ENCODE results near the gene SPEF2. TPM values are rescaled to one million over a fixed set of nuclear protein-coding genes. Genes with fewer than 3 reads are reported as not detected.

Gene SPEF2
- total RNA-seq, 5 donors from 2014 or later (not counting 1 experiment from before 2014, with no cell fraction given): 6.0 to 12.3 (median 11.3) TPM

GRCh38 chr5:35600591-35600990 lies 17.1 kb upstream of the SPEF2 start:
- H3K36me3 ChIP-seq (ENCODE audit: control insufficient read depth in 2 of 2, extremely low read depth in 1 of 2, insufficient read depth in 1 of 2, low read length in 1 of 2): no peaks in the 10 kb centered on the region
- ChIA-PET POLR2A (no interaction called here), CTCF (no interaction called here)
- H3K36me3 Mint-ChIP-seq: peaks cover 6% of the 10 kb centered on the region
- peaks cover 0 to 11% of the 10 kb centered on the region in 2 experiments for H3K27me3 ChIP-seq (replicated peaks in 1 of 2; ENCODE audit: control insufficient read depth in 2 of 2, extremely low read depth in 1 of 2, insufficient read depth in 2 of 2, low read length in 1 of 2)
- no peaks in the 10 kb centered on the region for H3K4me1 ChIP-seq (ENCODE audit: control insufficient read depth in 1 of 2, extremely low read depth in 1 of 2, insufficient read depth in 2 of 2, low read length in 2 of 2)
- no peak overlapping the region for H3K4me3 Mint-ChIP-seq
- no peak for DNase-seq
- H3K27ac Mint-ChIP-seq: no peak overlapping the region
- H3K4me3 ChIP-seq (ENCODE audit: control insufficient read depth in 1 of 2, extremely low read depth in 1 of 2, low read length in 1 of 2): no peak overlapping the region
- H3K4me1 Mint-ChIP-seq: no peaks in the 10 kb centered on the region
- peaks cover 39 to 49% of the 10 kb centered on the region in 2 donors for H3K27me3 Mint-ChIP-seq
- H3K9me3 ChIP-seq: no peaks in the 10 kb centered on the region
- H3K27ac ChIP-seq (ENCODE audit: low read length): no peak overlapping the region
- H3K9me3 Mint-ChIP-seq: peaks cover 5 to 16% (median 14%) of the 10 kb centered on the region in 3 donors
- ATAC-seq (replicated peaks in 1 of 4): no peak

- CTCF ChIA-PET: interaction anchor here in 1 of 2 donors (0.5 kb wide), 1 partner anchor 206 kb away, joined by 4 read pairs; no protein-coding TSS in a partner anchor
- H3K27me3 Mint-ChIP-seq: peaks cover 9 to 22% of the 10 kb centered on the region in 2 donors
- ATAC-seq (replicated peaks in 1 of 4): no peak
Observed at GRCh38 chr5:35608881-35609779, 8.5 kb upstream of the SPEF2 start.

GRCh38 chr5:35617060-35617434 lies 616 bp upstream of the SPEF2 start:
- CTCF ChIA-PET: interaction anchor here (0.5 to 3.6 kb wide), 13 partner anchors 10 to 309 kb away, joined by 3 to 34 read pairs (median 4); no protein-coding TSS in a partner anchor
- no peaks in the 10 kb centered on the region for H3K9me3 ChIP-seq
- H3K9me3 Mint-ChIP-seq: peaks cover 4 to 11% (median 5%) of the 10 kb centered on the region in 3 donors
- H3K27ac ChIP-seq (ENCODE audit: low read length): peak overlapping the region; percentile 71
- DNase-seq: no peak
- H3K36me3 Mint-ChIP-seq: no peaks in the 10 kb centered on the region
- WGBS (ENCODE audit: insufficient coverage): 10% methylated on average over 2 of the region's 3 CpGs
- peaks cover 0 to 6% of the 10 kb centered on the region in 2 experiments for H3K27me3 ChIP-seq (replicated peaks in 1 of 2; ENCODE audit: control insufficient read depth in 2 of 2, extremely low read depth in 1 of 2, insufficient read depth in 2 of 2, low read length in 1 of 2)
- POLR2A ChIA-PET: interaction anchor here (0.6 to 0.9 kb wide), 3 partner anchors 168 to 250 kb away, joined by 3 to 4 read pairs (median 4); no protein-coding TSS in a partner anchor
- H3K27ac Mint-ChIP-seq: peak overlapping the region; percentile 92 to 96
- peaks cover 0 to 4% of the 10 kb centered on the region in 2 donors for H3K27me3 Mint-ChIP-seq
- no peaks in the 10 kb centered on the region for H3K36me3 ChIP-seq (ENCODE audit: control insufficient read depth in 2 of 2, extremely low read depth in 1 of 2, insufficient read depth in 1 of 2, low read length in 1 of 2)
- H3K4me1 ChIP-seq (ENCODE audit: control insufficient read depth in 1 of 2, extremely low read depth in 1 of 2, insufficient read depth in 2 of 2, low read length in 2 of 2): peaks cover 6 to 13% of the 10 kb centered on the region in 2 experiments
- no peak for ATAC-seq (replicated peaks in 1 of 4)
- peaks cover 25 to 36% (median 29%) of the 10 kb centered on the region in 3 donors for H3K4me1 Mint-ChIP-seq
- peak overlapping the region; percentile 92 to 97 (median 96) for H3K4me3 Mint-ChIP-seq
- H3K4me3 ChIP-seq (ENCODE audit: control insufficient read depth in 1 of 2, extremely low read depth in 1 of 2, low read length in 1 of 2): peak overlapping the region; percentile 87 to 96

More at GRCh38 chr5:35608881-35609779, 8.5 kb upstream of the SPEF2 start:
- H3K9me3 Mint-ChIP-seq: peaks cover 7 to 15% (median 11%) of the 10 kb centered on the region in 3 donors
- H3K4me3 Mint-ChIP-seq: no peak overlapping the region
- H3K4me1 ChIP-seq (ENCODE audit: control insufficient read depth in 1 of 2, extremely low read depth in 1 of 2, insufficient read depth in 2 of 2, low read length in 2 of 2): no peaks in the 10 kb centered on the region
- no peak overlapping the region for H3K27ac Mint-ChIP-seq
- POLR2A ChIA-PET: no interaction called here
- no peak overlapping the region for H3K27ac ChIP-seq (ENCODE audit: low read length)
- H3K4me3 ChIP-seq (ENCODE audit: control insufficient read depth in 1 of 2, extremely low read depth in 1 of 2, low read length in 1 of 2): no peak overlapping the region
- H3K4me1 Mint-ChIP-seq: no peaks in the 10 kb centered on the region
- no peaks in the 10 kb centered on the region for H3K36me3 Mint-ChIP-seq
- no peaks in the 10 kb centered on the region for H3K9me3 ChIP-seq
- no peak for DNase-seq
- no peaks in the 10 kb centered on the region for H3K36me3 ChIP-seq (ENCODE audit: control insufficient read depth in 2 of 2, extremely low read depth in 1 of 2, insufficient read depth in 1 of 2, low read length in 1 of 2)
- 20% methylated on average over 1 of the region's 5 CpGs for WGBS (ENCODE audit: insufficient coverage)
- no peaks in the 10 kb centered on the region for H3K27me3 ChIP-seq (replicated peaks in 1 of 2; ENCODE audit: control insufficient read depth in 2 of 2, extremely low read depth in 1 of 2, insufficient read depth in 2 of 2, low read length in 1 of 2)

GRCh38 chr5:35618304-35618636 lies 607 bp downstream of the SPEF2 start:
- Histone ChIP-seq H3K4me3 (ENCODE audit: control insufficient read depth in 1 of 2, extremely low read depth in 1 of 2, low read length in 1 of 2) (peak overlapping the region; percentile 87 to 96), H3K9me3 (no peaks in the 10 kb centered on the region), H3K36me3 (ENCODE audit: control insufficient read depth in 2 of 2, extremely low read depth in 1 of 2, insufficient read depth in 1 of 2, low read length in 1 of 2) (no peaks in the 10 kb centered on the region), H3K27me3 (replicated peaks in 1 of 2; ENCODE audit: control insufficient read depth in 2 of 2, extremely low read depth in 1 of 2, insufficient read depth in 2 of 2, low read length in 1 of 2) (peaks cover 0 to 6% of the 10 kb centered on the region in 2 experiments), H3K4me1 (ENCODE audit: control insufficient read depth in 1 of 2, extremely low read depth in 1 of 2, insufficient read depth in 2 of 2, low read length in 2 of 2) (peaks cover 6 to 13% of the 10 kb centered on the region in 2 experiments), H3K27ac (ENCODE audit: low read length) (peak overlapping the region; percentile 71)
- CTCF ChIA-PET: interaction anchor here (0.7 to 3.6 kb wide), 8 partner anchors 8 to 415 kb away, joined by 3 to 34 read pairs (median 8); no protein-coding TSS in a partner anchor
- no CpG with 5 or more reads among the region's 4 CpGs for WGBS (ENCODE audit: insufficient coverage)
- POLR2A ChIA-PET: no interaction called here
- H3K4me1 Mint-ChIP-seq: peaks cover 25 to 42% (median 32%) of the 10 kb centered on the region in 3 donors
- H3K27ac Mint-ChIP-seq: peak overlapping the region in 1 of 2 donors; percentile 64
- H3K4me3 Mint-ChIP-seq: peak overlapping the region; percentile 92 to 97 (median 96)
- H3K36me3 Mint-ChIP-seq: no peaks in the 10 kb centered on the region
- ATAC-seq (replicated peaks in 1 of 4) (no peak), DNase-seq (no peak)
- H3K9me3 Mint-ChIP-seq: peaks cover 4 to 10% (median 5%) of the 10 kb centered on the region in 3 donors
- H3K27me3 Mint-ChIP-seq: peaks cover 0 to 3% of the 10 kb centered on the region in 2 donors

- Mint-ChIP-seq H3K27me3 (no peaks in the 10 kb centered on the region), H3K4me3 (peak overlapping the region; percentile 92 to 97 (median 96)), H3K36me3 (no peaks in the 10 kb centered on the region), H3K9me3 (peaks cover 4 to 7% (median 5%) of the 10 kb centered on the region in 3 donors), H3K4me1 (peaks cover 25 to 43% (median 32%) of the 10 kb centered on the region in 3 donors), H3K27ac (peak overlapping the region; percentile 24 to 64)
- no peaks in the 10 kb centered on the region for H3K9me3 ChIP-seq
- no peaks in the 10 kb centered on the region for H3K36me3 ChIP-seq (ENCODE audit: control insufficient read depth in 2 of 2, extremely low read depth in 1 of 2, insufficient read depth in 1 of 2, low read length in 1 of 2)
- ChIA-PET POLR2A (no interaction called here), CTCF (interaction anchor here (0.7 to 3.6 kb wide), 4 partner anchors 8 to 414 kb away, joined by 3 to 34 read pairs (median 18); no protein-coding TSS in a partner anchor)
- H3K4me3 ChIP-seq (ENCODE audit: control insufficient read depth in 1 of 2, extremely low read depth in 1 of 2, low read length in 1 of 2): no peak overlapping the region
- H3K27me3 ChIP-seq (replicated peaks in 1 of 2; ENCODE audit: control insufficient read depth in 2 of 2, extremely low read depth in 1 of 2, insufficient read depth in 2 of 2, low read length in 1 of 2): peaks cover 0 to 6% of the 10 kb centered on the region in 2 experiments
- H3K4me1 ChIP-seq (ENCODE audit: control insufficient read depth in 1 of 2, extremely low read depth in 1 of 2, insufficient read depth in 2 of 2, low read length in 2 of 2): peaks cover 6 to 13% of the 10 kb centered on the region in 2 experiments
- no peak overlapping the region for H3K27ac ChIP-seq (ENCODE audit: low read length)
- no CpG with 5 or more reads among the region's 2 CpGs for WGBS (ENCODE audit: insufficient coverage)
- DNase-seq: peak in 1 of 35 experiments; percentile 16
- ATAC-seq (replicated peaks in 1 of 4): no peak
Observed at GRCh38 chr5:35618781-35619180, 1.1 kb downstream of the SPEF2 start.

- Histone ChIP-seq H3K27ac (ENCODE audit: low read length) (no peak overlapping the region), H3K4me3 (ENCODE audit: control insufficient read depth in 1 of 2, extremely low read depth in 1 of 2, low read length in 1 of 2) (no peak overlapping the region), H3K36me3 (ENCODE audit: control insufficient read depth in 2 of 2, extremely low read depth in 1 of 2, insufficient read depth in 1 of 2, low read length in 1 of 2) (no peaks in the 10 kb centered on the region), H3K27me3 (replicated peaks in 1 of 2; ENCODE audit: control insufficient read depth in 2 of 2, extremely low read depth in 1 of 2, insufficient read depth in 2 of 2, low read length in 1 of 2) (peaks cover 0 to 2% of the 10 kb centered on the region in 2 experiments), H3K4me1 (ENCODE audit: control insufficient read depth in 1 of 2, extremely low read depth in 1 of 2, insufficient read depth in 2 of 2, low read length in 2 of 2) (peaks cover 6 to 8% of the 10 kb centered on the region in 2 experiments), H3K9me3 (no peaks in the 10 kb centered on the region)
- ChIA-PET POLR2A (no interaction called here), CTCF (no interaction called here)
- no peak for ATAC-seq (replicated peaks in 1 of 4)
- Mint-ChIP-seq H3K36me3 (peaks cover 4% of the 10 kb centered on the region), H3K27ac (no peak overlapping the region), H3K4me1 (peaks cover 10 to 28% (median 19%) of the 10 kb centered on the region in 3 donors), H3K27me3 (no peaks in the 10 kb centered on the region), H3K4me3 (no peak overlapping the region), H3K9me3 (no peaks in the 10 kb centered on the region)
- DNase-seq: no peak
- WGBS (ENCODE audit: insufficient coverage): 54% methylated on average over 2 of the region's 3 CpGs
Observed at GRCh38 chr5:35622974-35623373, 5.3 kb downstream of the SPEF2 start.
